Fibroblast of peridontal ligament (primary cell): ENCODE measurements around the gene ALG3.

Experiments
- DNase-seq: peaks from one replicate; pipeline ENCODE4 v3.0.0-alpha.2; 2010; ENCODE audit errors: extremely low read depth

ALG3 gene

DNA sequence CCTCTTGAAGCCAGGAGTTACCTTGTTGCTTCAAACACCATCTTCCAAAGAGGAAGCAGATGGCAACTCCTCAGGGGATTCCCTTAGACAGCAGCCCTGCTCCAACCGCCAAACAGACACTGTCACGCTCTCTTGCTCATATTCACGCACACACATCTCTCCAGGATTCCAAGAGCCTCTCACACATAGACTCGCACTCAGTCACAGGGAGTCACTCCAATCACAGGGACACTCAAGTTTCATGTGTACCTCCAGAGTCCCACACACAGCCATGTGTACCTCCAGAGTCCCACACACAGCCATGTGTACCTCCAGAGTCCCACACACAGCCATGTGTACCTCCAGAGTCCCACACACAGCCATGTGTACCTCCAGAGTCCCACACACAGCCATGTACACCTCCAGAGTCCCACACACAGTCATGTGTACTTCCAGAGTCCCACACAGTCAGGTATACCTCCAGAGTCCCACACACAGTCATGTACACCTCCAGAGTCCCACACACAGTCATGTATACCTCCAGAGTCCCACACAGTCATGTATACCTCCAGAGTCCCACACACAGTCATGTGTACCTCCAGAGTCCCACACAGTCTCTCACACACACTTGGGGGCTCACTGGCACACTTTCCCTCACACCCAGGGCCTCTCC lies 13.3 kb downstream of the ALG3 start:
- DNase-seq, result no peak

DNA sequence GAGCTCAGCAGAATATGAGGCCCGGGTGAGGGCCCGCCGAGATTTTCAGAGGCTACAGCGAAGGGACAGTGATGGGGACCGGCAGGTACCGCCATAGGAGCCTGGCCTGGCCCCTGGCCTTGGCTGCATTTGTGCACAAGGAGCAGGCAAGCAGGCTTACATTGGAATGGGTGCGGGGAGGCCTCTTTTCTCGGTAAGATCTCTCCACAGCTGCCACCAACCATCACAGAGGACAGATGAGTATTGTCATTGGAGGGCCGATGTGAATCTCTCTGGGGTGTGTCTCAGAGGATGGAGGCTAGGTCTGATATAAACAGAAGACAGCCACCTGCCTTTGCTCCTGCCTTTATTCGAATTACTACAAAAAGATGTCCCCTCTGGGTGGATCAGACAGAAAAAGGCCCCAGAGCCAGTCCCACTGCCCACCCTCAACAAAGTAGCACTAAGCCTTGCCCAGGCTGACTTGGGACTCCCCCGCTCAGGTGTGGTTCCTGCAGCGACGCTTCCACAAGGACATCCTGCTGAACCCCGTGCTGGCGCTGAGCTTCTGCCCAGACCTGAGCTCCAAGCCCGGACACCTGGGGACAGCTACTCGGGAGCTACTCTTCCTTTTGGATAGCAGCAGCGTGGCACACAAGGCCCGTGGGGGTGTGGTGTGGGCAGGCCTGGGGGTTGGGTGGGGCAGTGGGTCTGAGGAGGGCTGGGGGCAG lies 13.9 kb downstream of the ALG3 start:
- no peak for DNase-seq

DNA sequence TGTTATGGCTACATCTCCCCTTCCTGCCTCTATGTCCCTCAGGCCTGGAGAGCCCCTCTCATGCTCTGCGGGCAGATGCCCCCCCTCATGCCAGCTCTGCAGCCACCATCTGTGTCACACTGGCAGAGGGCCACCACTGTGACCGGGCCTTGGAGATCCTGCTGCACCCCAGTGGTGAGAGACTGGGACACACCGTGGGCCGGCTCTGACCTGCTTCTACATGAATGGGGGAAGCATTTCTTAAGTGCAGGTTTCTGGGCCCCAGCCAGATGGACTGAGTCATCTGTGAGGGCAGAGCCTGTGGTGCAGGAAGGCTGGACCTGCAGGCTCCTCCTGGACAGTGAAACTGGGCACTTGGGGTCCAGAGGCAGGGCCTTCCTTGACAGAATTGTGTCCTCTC lies 14.5 kb downstream of the ALG3 start:
- DNase-seq, result peak; percentile 51

DNA sequence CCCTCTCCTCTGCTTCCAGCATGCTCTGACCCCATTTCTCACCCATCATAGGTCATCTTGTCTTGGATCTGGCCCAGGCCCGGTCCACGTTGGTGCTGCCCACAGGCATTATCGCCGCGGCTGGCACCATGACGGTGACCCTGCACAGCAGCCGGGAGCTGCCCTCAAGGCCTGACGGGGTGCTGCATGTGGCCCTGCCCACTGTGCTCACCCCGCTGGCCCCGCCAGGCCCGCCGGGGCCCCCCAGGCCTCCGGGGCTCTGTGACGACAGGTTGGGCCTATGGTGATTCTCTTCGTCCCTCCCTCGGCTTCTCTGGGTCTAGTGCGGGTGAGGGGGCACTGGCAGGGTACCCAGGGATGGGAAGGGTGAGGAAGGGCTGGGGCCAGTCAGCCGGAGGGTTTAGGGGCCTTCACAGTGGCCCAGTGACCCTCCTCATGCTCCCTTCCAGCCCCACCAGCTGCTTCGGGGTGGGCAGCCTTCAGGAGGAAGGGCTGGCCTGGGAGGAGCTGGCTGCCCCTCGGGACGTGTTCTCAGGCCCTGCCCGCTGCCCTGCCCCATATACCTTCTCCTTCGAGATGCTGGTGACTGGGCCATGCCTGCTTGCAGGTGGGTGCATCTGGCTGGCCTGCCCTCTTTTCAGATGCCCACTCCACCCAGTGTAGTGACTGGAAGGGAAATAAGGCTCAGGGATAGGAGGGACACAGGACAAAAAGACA lies 15.5 kb downstream of the ALG3 start:
- DNase-seq, result no peak

GRCh38 chr3:184231671-184232070 lies 17.1 kb downstream of the ALG3 start:
- DNase-seq, result no peak

DNA sequence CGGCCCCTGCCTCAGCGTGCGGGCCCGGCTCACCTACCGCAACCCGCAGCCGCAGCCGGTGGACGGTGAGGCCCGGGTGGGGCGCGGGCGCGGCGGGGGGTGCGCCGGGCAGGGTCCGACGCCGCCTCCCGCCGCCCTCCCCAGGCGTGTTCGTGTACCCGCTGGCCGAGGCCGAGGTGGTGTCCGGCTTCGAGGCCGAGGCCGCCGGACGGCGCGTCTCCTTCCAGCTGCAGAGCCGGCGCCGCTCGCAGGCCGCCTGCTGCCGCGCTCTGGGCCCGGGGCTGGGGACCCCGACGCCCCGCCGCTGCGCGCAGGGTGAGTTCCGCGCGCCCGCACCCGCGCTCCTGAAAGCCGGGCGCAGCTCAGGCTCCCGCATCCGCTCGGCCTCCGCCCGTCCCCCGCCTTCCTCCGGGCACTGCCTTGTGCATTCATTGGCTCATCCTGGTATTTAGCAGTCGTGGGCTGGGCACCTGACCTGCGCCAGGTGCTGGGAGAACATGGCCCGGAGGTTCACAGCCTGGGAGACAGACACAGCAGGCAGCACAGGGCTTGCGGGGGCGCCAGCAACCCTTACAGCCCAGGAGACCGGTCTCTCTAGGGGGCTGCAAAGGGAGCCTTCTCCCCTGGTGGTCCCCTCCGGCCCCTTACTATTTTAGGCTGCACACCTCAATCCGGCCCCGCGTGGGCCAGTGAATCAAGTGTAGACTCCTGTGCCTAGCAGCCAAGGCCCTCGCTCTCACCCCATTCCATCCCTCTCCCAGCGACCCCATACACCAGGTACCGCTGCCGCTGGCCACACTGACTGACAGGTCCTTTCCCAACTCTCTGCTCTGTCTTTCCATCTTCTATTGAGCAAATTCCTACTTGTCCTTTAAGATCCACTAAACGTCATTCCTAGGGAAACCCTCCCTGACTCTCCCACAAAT lies 17.9 kb downstream of the ALG3 start:
- DNase-seq, result no peak

DNA sequence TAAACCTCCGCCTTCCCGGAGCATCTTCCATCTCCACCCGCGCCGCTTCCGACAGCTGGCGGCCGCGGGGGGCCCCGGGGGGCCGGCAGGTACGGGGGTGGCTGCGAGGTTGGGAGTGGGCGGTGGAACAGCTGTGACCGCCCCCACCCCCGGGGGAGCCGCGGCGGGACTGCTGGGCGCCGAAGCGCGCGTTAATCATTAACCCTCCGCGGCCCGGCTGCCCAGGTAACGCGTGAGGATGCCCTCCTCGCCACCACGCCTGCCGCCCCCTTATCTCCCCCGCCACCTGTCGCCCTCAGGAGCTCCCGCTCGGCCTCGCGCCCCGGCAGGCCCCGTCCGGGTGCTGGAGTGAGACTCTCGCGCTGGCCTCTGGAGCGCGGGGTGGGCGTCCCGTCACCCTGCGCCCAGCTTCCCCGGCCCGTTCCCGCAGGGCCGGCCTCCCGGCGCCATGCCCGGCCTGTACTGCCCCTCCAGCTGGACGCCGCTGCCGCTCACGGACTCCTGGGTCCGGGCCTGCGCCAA lies 18.6 kb downstream of the ALG3 start:
- DNase-seq, result no peak

GRCh38 chr3:184229394-184230080 lies 19.2 kb downstream of the ALG3 start, which contains the start of gene VWA5B2:
Gene VWA5B2, plus strand, starts transcription at chr3:184229585. Its CDS starts 944 bp downstream, at chr3:184230529.
- DNase-seq, result no peak

- no peak for DNase-seq
These were observed 20.2 kb downstream of the ALG3 start for GRCh38 chr3:184228376-184229137.

DNA sequence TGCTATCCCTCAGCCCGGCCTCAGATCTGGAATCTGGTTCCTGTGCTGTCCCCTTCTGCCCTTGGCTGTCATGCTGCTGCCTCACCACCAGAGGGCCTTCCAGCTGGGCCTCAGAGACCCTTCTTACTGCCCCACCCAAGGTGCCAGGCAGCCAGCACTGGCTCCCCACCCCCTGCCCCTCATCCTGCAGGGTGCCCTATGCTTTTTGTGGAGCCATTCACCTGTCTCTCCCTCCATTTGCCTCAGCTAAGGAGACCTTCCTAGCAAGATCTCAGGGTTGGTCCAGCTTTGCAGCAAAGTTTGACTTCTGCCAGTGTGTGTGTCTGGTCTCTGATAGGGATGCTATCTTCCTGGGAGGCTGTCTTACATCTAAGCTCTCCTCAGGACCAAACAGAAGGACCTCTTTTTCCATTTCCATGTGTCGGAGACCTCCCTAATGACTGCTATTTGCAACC lies 21.3 kb downstream of the ALG3 start:
- DNase-seq, result no peak

- DNase-seq, result no peak
These were observed 24.8 kb downstream of the ALG3 start for GRCh38 chr3:184223946-184224345.

DNA sequence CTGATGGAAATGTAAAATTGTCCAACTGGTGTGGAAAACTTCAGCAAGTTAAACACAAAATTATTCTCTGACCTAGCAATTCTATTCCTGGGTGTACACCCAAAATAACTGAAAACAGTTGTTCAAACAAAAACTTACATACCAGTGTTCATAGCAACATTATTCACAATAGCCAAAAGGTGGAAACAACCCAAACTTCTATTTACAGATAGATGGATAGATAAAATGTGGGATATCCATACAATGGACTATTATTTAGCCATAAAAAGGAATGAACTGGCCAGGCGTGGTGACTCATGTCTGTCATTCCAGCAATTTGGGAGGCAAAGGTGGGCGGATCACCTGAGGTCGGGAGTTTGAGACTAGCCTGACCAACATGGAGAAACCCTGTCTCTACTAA lies 26.2 kb downstream of the ALG3 start:
- no peak for DNase-seq

- DNase-seq, result no peak
These were observed 29.9 kb downstream of the ALG3 start for GRCh38 chr3:184218814-184219213.

GRCh38 chr3:184211718-184212117 lies 37.0 kb downstream of the ALG3 start:
- DNase-seq, result no peak

- DNase-seq, result no peak
These were observed 37.5 kb downstream of the ALG3 start for GRCh38 chr3:184211297-184211696.

GRCh38 chr3:184209146-184209923 lies 39.4 kb downstream of the ALG3 start:
- no peak for DNase-seq

GRCh38 chr3:184203526-184203925 lies 45.2 kb downstream of the ALG3 start:
- DNase-seq, result no peak

DNA sequence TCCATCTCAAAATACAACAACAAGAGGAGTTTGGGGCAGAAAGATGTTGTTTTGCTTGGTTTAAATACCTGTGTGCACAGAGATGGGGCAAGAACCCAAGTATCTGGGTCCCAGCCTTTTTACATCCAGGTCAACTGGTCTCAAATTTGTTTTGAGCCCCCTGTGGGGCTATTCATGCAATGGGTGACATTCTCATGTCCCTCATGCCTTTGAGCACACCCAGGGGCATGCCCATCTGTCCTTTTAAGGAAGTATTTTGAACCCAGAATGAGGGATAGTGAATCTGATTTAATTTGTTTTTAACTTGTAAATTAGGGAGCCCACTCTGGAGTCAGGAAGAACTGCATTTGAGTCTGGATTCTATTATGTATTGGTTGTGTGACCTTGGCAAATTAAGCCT lies 47.9 kb downstream of the ALG3 start:
- DNase-seq, result no peak

- no peak for DNase-seq
These were observed 50.3 kb downstream of the ALG3 start for GRCh38 chr3:184198509-184198908.
